CD14-positive monocyte (primary cell): Measurements from ENCODE around the gene PLCB2. TPM values are rescaled to one million over a fixed set of nuclear protein-coding genes. Genes with fewer than 3 reads are reported as not detected.
A peak's percentile ranks its signal among the peaks of the same experiment; 100 is the strongest.

Experiments
- DNase-seq, 3 donors: peaks; one replicate each; pipeline ENCODE4 v3.0.0-alpha.2; 2011 to 2022
- H2AFZ ChIP-seq: 2 replicates; pipeline ENCODE4 v1.6.0; 2012; ENCODE audit warnings: mild to moderate bottlenecking, low read depth, low read length, inconsistent platforms; ENCODE audit not compliant: insufficient read depth, poor library complexity, severe bottlenecking
- H3K27ac ChIP-seq, 2 donors: 1 replicate in 1 of 2; 2 replicates in 1 of 2; pipeline ENCODE4 v1.5.1; 2012 to 2013; ENCODE audit warnings: low read length in 2 of 2, control low read depth in 1 of 2, inconsistent platforms in 1 of 2, low read depth in 1 of 2, mild to moderate bottlenecking in 1 of 2
- H3K27me3 ChIP-seq, 2 donors: one replicate each; pipeline versions ENCODE4 v1.6.0 to v1.6.1; 2011 to 2013; ENCODE audit warnings: low read length in 2 of 2; ENCODE audit not compliant: control insufficient read depth in 2 of 2, insufficient read depth in 2 of 2
- H3K36me3 ChIP-seq, 2 donors: replicated peaks in 1 of 2; 1 replicate in 1 of 2; 2 replicates in 1 of 2; pipeline versions ENCODE4 v1.5.1 to v1.6.1; 2012 to 2013; ENCODE audit warnings: low read length in 2 of 2, control low read depth in 1 of 2, inconsistent platforms in 1 of 2, mild to moderate bottlenecking in 1 of 2; ENCODE audit not compliant: insufficient read depth in 2 of 2, control insufficient read depth in 1 of 2
- H3K4me1 ChIP-seq, 2 donors: 1 replicate in 1 of 2; 2 replicates in 1 of 2; pipeline versions ENCODE4 v1.5.1 to v1.6.1; 2012 to 2013; ENCODE audit warnings: low read length in 2 of 2, control low read depth in 1 of 2, inconsistent platforms in 1 of 2, mild to moderate bottlenecking in 1 of 2, moderate library complexity in 1 of 2; ENCODE audit not compliant: insufficient read depth in 2 of 2, control insufficient read depth in 1 of 2
- H3K4me2 ChIP-seq: replicated peaks from 2 replicates; pipeline ENCODE3; 2012; ENCODE audit warnings: low read length, moderate library complexity, mild to moderate bottlenecking; ENCODE audit not compliant: poor library complexity, severe bottlenecking; ENCODE audit errors: extremely low read depth
- H3K4me3 ChIP-seq, 3 experiments: fragments of 200-600 bp in 1 of 3; sonication (generic) in 1 of 3; replicated peaks in 1 of 3; 1 replicate in 2 of 3; 2 replicates in 1 of 3; pipeline ENCODE4 v1.5.1; 2011 to 2013; ENCODE audit warnings: low read length in 3 of 3, mild to moderate bottlenecking in 3 of 3, control low read depth in 2 of 3, low read depth in 2 of 3, inconsistent platforms in 1 of 3, moderate library complexity in 1 of 3
- H3K79me2 ChIP-seq: 2 replicates; pipeline ENCODE4 v1.6.0; 2012; ENCODE audit warnings: mild to moderate bottlenecking, control low read depth, inconsistent platforms, low read length, moderate library complexity; ENCODE audit not compliant: insufficient read depth
- H3K9ac ChIP-seq: 2 replicates; pipeline ENCODE4 v1.6.0; 2017; ENCODE audit warnings: low read length, mild to moderate bottlenecking; ENCODE audit not compliant: insufficient read depth, poor library complexity, severe bottlenecking
- H3K9me3 ChIP-seq, 2 donors: replicated peaks in 1 of 2; 1 replicate in 1 of 2; 2 replicates in 1 of 2; pipeline versions ENCODE4 v1.5.1 to v1.6.1; 2012 to 2013; ENCODE audit warnings: low read length in 2 of 2, control low read depth in 1 of 2; ENCODE audit not compliant: control insufficient read depth in 1 of 2, insufficient read depth in 1 of 2
- H4K20me1 ChIP-seq: 2 replicates; pipeline ENCODE4 v1.6.0; 2012; ENCODE audit warnings: mild to moderate bottlenecking, low read length, control low read depth, moderate library complexity; ENCODE audit not compliant: insufficient read depth
- H3K27ac Mint-ChIP-seq, 7 donors: one replicate each; pipeline ENCODE4 v1.8.0; 2020; ENCODE audit warnings: mild to moderate bottlenecking in 7 of 7, mixed read lengths in 7 of 7, moderate library complexity in 6 of 7, inconsistent platforms in 2 of 7
- H3K27me3 Mint-ChIP-seq, 3 donors: one replicate each; pipeline ENCODE4 v1.8.0; 2021 to 2022; ENCODE audit warnings: low read depth in 3 of 3, mild to moderate bottlenecking in 3 of 3, mixed read lengths in 3 of 3, moderate library complexity in 3 of 3, inconsistent platforms in 1 of 3
- H3K36me3 Mint-ChIP-seq, 2 donors: one replicate each; pipeline ENCODE4 v1.8.0; 2020; ENCODE audit warnings: mixed read lengths in 2 of 2, inconsistent platforms in 1 of 2, mild to moderate bottlenecking in 1 of 2
- H3K4me1 Mint-ChIP-seq: one replicate; pipeline ENCODE4 v1.8.0; 2020; ENCODE audit warnings: mild to moderate bottlenecking, mixed read lengths
- H3K4me3 Mint-ChIP-seq, 2 donors: one replicate each; pipeline ENCODE4 v1.8.0; 2020; ENCODE audit warnings: mild to moderate bottlenecking in 2 of 2, mixed read lengths in 2 of 2, moderate library complexity in 1 of 2
- H3K9me3 Mint-ChIP-seq, 7 donors: one replicate each; pipeline ENCODE4 v1.8.0; 2020 to 2022; ENCODE audit warnings: mixed read lengths in 7 of 7, mild to moderate bottlenecking in 6 of 7, moderate library complexity in 6 of 7, inconsistent platforms in 2 of 7
- WGBS: methylation state at CpG from one replicate; pipeline ENCODE4 v1.1.5; 2013; ENCODE audit warnings: missing lambda C conversion rate; ENCODE audit not compliant: insufficient coverage; 5-methylcytosine and 5-hydroxymethylcytosine counted together
- intact Hi-C, 2 donors: fragments of 100-400 bp; cut with micrococcal nuclease; formaldehyde crosslinking; loops; one replicate each; pipeline versions ENCODE4 v1.15.0 to v1.15.1; 2023
- polyA plus RNA-seq, 3 donors: library from polyadenylated mRNA; depleted of rRNA in 1 of 3; unstranded in 2 of 3; stranded (reverse) in 1 of 3; fragments of 300-500 nt in 2 of 3; fragments of >200 nt in 1 of 3; fragmentation: Illumina TruSeq in 2 of 3; gene quantifications; 1 replicate in 2 of 3; 2 replicates in 1 of 3; pipeline ENCODE4 v1.2.3, GENCODE V29; 2012 to 2021
- TF ChIP-seq, protein P1 (sequence below): fragments of 200-600 bp; IDR thresholded peaks from one replicate; pipeline ENCODE4 v1.8.0; 2022; ENCODE audit warnings: antibody characterized with exemption, mild to moderate bottlenecking

Gene PLCB2
- polyA plus RNA-seq, 3 donors, result 56.5 to 1,191 (median 74.5) TPM

DNA sequence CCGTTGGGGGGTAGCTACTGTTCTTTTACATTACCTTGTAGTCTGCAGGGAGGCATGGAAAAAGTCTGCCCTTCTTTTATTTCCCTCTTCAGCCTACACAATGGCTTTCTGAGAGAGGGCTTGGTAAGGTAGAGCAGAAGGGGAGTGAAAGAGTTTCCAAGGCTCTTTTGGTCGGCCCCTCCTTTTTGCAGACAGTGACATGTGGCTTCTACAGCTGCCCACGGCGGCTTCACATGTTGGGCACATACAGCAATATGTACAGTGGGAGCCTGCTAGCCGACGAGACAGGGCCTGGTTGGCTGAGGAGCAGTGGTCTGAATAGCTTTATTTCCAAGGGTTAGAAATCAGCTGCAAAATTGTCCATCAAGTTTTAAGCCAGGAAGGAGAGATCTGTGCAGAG is 19.7 kb upstream of the PLCB2 start:
- 37% methylated on average over 5 of the region's 6 CpGs for WGBS
- H3K27ac Mint-ChIP-seq, result no peak overlapping the region

DNA sequence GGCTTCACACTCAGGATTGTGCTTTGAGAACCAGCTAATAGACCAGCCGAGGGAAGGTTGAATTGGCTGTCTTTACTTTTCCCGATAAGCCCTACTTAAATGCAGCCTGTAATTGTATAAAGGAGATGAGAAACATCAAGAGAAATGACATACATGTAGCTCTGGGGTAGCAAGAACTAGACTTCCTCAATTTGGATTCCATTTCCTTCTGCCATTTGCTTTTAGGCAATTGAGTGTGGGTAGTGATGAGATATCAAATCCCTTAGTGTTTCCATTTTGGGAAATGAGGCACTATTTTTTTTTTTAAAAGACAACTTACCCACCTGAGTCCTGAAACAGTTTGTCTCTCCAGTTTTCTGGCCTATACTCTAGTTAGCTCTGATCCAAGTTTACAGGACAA is 18.0 kb upstream of the PLCB2 start:
- Histone ChIP-seq H3K79me2 (peaks cover 34% of the 10 kb centered on the region), H4K20me1 (peaks cover 3% of the 10 kb centered on the region), H3K9ac (no peak overlapping the region), H3K36me3 (peaks cover 3 to 29% of the 10 kb centered on the region in 2 donors), H3K27me3 (no peaks in the 10 kb centered on the region), H3K9me3 (no peaks in the 10 kb centered on the region), H3K4me2 (peak overlapping the region; percentile 93), H3K4me3 (peak overlapping the region; percentile 63 to 82 (median 68)), H3K4me1 (peaks cover 44 to 63% of the 10 kb centered on the region in 2 donors), H3K27ac (peak overlapping the region in 1 of 2 donors; percentile 72), H2AFZ (no peak overlapping the region)
- WGBS, result no CpG with 5 or more reads among the region's 2 CpGs
- peaks cover 69% of the 10 kb centered on the region for H3K4me1 Mint-ChIP-seq
- peak overlapping the region; percentile 92 to 93 for H3K4me3 Mint-ChIP-seq
- H3K9me3 Mint-ChIP-seq, result peaks cover 0 to 3% (median 0%) of the 10 kb centered on the region in 7 donors
- H3K27ac Mint-ChIP-seq, result peak overlapping the region; percentile 68 to 85 (median 74)
- H3K36me3 Mint-ChIP-seq, result peaks cover 39 to 41% of the 10 kb centered on the region in 2 donors
- intact Hi-C loops, result loop anchor here in 1 of 2 donors (1.0 to 2.0 kb wide), 2 partner anchors 9 to 13 kb away; no protein-coding TSS in a partner anchor
- peaks cover 0 to 9% (median 2%) of the 10 kb centered on the region in 3 donors for H3K27me3 Mint-ChIP-seq
- peak in 2 of 3 donors; percentile 43 to 50 for DNase-seq
- TF ChIP-seq, protein P1, sequence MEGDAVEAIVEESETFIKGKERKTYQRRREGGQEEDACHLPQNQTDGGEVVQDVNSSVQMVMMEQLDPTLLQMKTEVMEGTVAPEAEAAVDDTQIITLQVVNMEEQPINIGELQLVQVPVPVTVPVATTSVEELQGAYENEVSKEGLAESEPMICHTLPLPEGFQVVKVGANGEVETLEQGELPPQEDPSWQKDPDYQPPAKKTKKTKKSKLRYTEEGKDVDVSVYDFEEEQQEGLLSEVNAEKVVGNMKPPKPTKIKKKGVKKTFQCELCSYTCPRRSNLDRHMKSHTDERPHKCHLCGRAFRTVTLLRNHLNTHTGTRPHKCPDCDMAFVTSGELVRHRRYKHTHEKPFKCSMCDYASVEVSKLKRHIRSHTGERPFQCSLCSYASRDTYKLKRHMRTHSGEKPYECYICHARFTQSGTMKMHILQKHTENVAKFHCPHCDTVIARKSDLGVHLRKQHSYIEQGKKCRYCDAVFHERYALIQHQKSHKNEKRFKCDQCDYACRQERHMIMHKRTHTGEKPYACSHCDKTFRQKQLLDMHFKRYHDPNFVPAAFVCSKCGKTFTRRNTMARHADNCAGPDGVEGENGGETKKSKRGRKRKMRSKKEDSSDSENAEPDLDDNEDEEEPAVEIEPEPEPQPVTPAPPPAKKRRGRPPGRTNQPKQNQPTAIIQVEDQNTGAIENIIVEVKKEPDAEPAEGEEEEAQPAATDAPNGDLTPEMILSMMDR, result no peak

More for the DNA sequence above, 19.7 kb upstream of the PLCB2 start:
- peaks cover 53 to 54% of the 10 kb centered on the region in 2 donors for H3K36me3 Mint-ChIP-seq
- peaks cover 2 to 5% (median 3%) of the 10 kb centered on the region in 3 donors for H3K27me3 Mint-ChIP-seq
- H3K27ac ChIP-seq, result no peak overlapping the region
- no peak overlapping the region for H2AFZ ChIP-seq
- peaks cover 43% of the 10 kb centered on the region for H3K79me2 ChIP-seq
- H3K4me1 Mint-ChIP-seq, result peaks cover 77% of the 10 kb centered on the region
- no peak overlapping the region for H3K4me2 ChIP-seq
- H3K9ac ChIP-seq, result no peak overlapping the region
- peaks cover 0 to 3% (median 0%) of the 10 kb centered on the region in 7 donors for H3K9me3 Mint-ChIP-seq
- peaks cover 3 to 40% of the 10 kb centered on the region in 2 donors for H3K36me3 ChIP-seq
- no peaks in the 10 kb centered on the region for H3K9me3 ChIP-seq
- peaks cover 62 to 80% of the 10 kb centered on the region in 2 donors for H3K4me1 ChIP-seq
- no peak overlapping the region for H3K4me3 Mint-ChIP-seq
- intact Hi-C loops, result no loop called here
- no peaks in the 10 kb centered on the region for H3K27me3 ChIP-seq
- TF ChIP-seq, protein P1, result no peak
- peaks cover 3% of the 10 kb centered on the region for H4K20me1 ChIP-seq
- no peak overlapping the region for H3K4me3 ChIP-seq
- no peak for DNase-seq
